ENCODE measurements around the gene C3orf20. TPM values are rescaled to one million over a fixed set of nuclear protein-coding genes. Genes with fewer than 3 reads are reported as not detected.

C3orf20 gene
- total and polyA plus RNA-seq, 2 experiments from 2014 or later: not detected

GRCh38 chr3:14768881-14769280, 93.9 kb downstream of the C3orf20 start (continued):
- TF ChIP-seq POLR2AphosphoS5 (IDR thresholded peaks at IDR 0.05; ENCODE audit: low read depth): no peak
- no peak for TF ChIP-seq EZH2phosphoT487 (IDR thresholded peaks at IDR 0.05; ENCODE audit: unreplicated experiment)
- TF ChIP-seq NANOG (IDR thresholded peaks at IDR 0.05; ENCODE audit: borderline replicate concordance): no peak
- TF ChIP-seq ZNF462 (CRISPR knock-in tag; IDR thresholded peaks at IDR 0.05): no peak
- TF ChIP-seq CREB1 (CRISPR knock-in tag; IDR thresholded peaks at IDR 0.05; ENCODE audit: low read depth): no peak
- no peak for TF ChIP-seq ZNF114 (CRISPR knock-in tag; IDR thresholded peaks at IDR 0.05)
- no peak for TF ChIP-seq ZNF331 (CRISPR knock-in tag; IDR thresholded peaks at IDR 0.05; ENCODE audit: low read depth)
- TF ChIP-seq JUNB (IDR thresholded peaks at IDR 0.05; ENCODE audit: unreplicated experiment): no peak

GRCh38 chr3:14769544-14770325, 94.8 kb downstream of the C3orf20 start:
- Mint-ChIP-seq H3K9me3 (no peaks in the 10 kb centered on the region), H3K4me1 (peaks cover 13% of the 10 kb centered on the region), H3K27me3 (ENCODE audit: insufficient read depth, low read depth, poor library complexity) (peaks cover 20% of the 10 kb centered on the region), H3K27ac (no peak overlapping the region), H3K36me3 (ENCODE audit: low read depth) (no peaks in the 10 kb centered on the region; the same call in 2 of the 3 replicates), H3K4me3 (no peak overlapping the region)
- no peak overlapping the region for H3K4me2 ChIP-seq
- no peaks in the 10 kb centered on the region for H3K27me3 ChIP-seq (ENCODE audit: insufficient read depth)
- peaks cover 9% of the 10 kb centered on the region for H3K4me1 ChIP-seq (ENCODE audit: insufficient read depth)
- no peak overlapping the region for H3K4me3 ChIP-seq
- no peaks in the 10 kb centered on the region for H3F3A ChIP-seq (replicated peaks; ENCODE audit: low read depth)
- no peak for DNase-seq (ENCODE audit: low spot score)
- no peaks in the 10 kb centered on the region for H3K36me3 ChIP-seq (ENCODE audit: insufficient read depth)
- H3K9me2 ChIP-seq (ENCODE audit: insufficient read depth): no peaks in the 10 kb centered on the region
- no peaks in the 10 kb centered on the region for H3K79me2 ChIP-seq (replicated peaks; ENCODE audit: insufficient read depth)
- no peak overlapping the region for H3K27ac ChIP-seq (ENCODE audit: low read depth)
- no peak overlapping the region for H2AFZ ChIP-seq
- ATAC-seq: no peak
- no peaks in the 10 kb centered on the region for H4K20me1 ChIP-seq (replicated peaks; ENCODE audit: insufficient read depth)
- TF ChIP-seq STAT1 (IDR thresholded peaks at IDR 0.05; ENCODE audit: unreplicated experiment) (no peak), CREB1 (CRISPR knock-in tag; IDR thresholded peaks at IDR 0.05; ENCODE audit: low read depth) (no peak), EZH2 (IDR thresholded peaks at IDR 0.05; ENCODE audit: low read depth, unreplicated experiment) (no peak), ZNF331 (CRISPR knock-in tag; IDR thresholded peaks at IDR 0.05; ENCODE audit: low read depth) (no peak), NANOG (IDR thresholded peaks at IDR 0.05; ENCODE audit: borderline replicate concordance) (no peak), EZH2phosphoT487 (IDR thresholded peaks at IDR 0.05; ENCODE audit: unreplicated experiment) (no peak), ETS1 (IDR thresholded peaks at IDR 0.05) (no peak), JUNB (IDR thresholded peaks at IDR 0.05; ENCODE audit: unreplicated experiment) (no peak), POLR2AphosphoS5 (IDR thresholded peaks at IDR 0.05; ENCODE audit: low read depth) (no peak)
